ENCODE measurements around the gene FKTN.
"Not testable (repeated sequence)": the region's sequence is repeated elsewhere in the genome, so short reads cannot be mapped to it uniquely, and the experiment has no call there.

FKTN gene

DNA sequence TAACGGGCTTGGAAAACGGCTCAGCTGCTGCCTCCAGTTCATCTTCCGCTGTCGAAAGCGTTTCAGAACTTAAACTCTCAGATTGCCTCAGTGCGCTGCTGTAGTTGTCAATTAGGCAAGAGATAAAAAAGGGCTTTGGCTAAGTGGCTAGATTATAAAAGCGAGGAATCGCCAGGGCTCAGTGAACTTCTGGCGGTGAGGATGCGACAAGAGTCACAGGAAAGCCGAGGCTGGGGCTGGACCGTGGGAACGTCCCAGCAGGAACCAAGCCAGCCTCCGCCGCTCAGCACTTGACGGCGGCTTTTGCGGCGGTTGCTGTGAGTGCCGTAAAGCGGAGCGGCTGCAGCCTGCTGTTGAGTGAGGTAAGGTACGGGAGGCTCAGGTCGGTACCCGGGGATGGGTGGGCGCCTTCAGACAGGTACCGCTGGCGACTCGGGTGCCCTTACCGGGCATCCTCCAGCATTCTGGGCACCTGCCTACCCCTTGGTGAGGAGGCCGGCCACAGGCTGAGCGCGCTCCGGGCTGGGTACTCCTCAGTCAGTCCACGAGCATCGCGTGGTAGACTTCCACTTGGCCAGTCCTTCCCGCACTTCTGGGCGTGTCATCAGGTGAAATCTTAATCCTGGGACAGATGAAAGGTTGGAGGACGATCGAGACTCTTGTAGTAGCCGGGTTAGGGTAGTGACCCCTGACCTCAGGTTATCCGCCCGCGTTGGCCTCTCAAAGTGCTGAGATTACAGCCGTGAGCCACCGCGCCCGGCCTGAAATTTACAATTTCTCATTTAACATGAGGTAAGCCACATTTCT lies at the start of gene FKTN:
Gene FKTN, plus strand, starts transcription at position 328 of the 807 bp plus-strand sequence. CDS start 16,902 bp downstream, outside the sequence.
- peak; percentile 83 for DNase-seq (ENCODE audit: low spot score)

- DNase-seq (ENCODE audit: low spot score): no peak
Observed at GRCh38 chr9:105508530-105508929, 49.4 kb upstream of the FKTN start.

- no peak for DNase-seq (ENCODE audit: low spot score)
Observed at GRCh38 chr9:105510024-105510423, 47.9 kb upstream of the FKTN start.

GRCh38 chr9:105511446-105511845 lies 46.5 kb upstream of the FKTN start:
- DNase-seq (ENCODE audit: low spot score): no peak

DNA sequence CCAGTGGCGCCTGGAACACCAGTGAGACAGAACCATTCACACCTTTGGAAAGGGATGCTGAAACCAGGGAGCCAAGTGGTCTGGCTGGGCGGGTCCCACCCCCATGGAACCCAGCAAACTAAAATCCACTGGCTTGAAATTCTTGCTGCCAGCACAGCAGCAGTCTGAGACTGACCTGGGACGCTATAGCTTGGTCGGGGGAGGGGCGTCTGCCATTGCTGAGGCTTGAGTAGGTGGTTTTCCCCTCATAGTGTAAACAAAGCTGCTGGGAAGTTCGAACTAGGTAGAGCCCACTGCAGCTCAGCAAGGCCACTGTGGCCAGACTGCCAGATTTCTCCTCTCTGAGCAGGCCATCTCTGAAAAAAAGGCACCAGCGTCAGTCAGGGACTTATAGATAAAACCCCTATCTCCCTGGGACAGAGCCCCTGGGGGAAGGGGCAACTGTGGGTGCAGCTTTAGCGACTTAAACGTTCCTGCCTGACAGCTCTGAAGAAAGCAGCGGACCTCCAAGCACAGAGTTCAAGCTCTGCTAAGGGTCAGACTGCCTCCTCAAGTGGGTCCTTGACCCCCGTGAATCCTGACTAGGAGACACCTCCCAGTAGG lies 42.0 kb upstream of the FKTN start:
- DNase-seq (ENCODE audit: low spot score): no peak

GRCh38 chr9:105519710-105520369 lies 38.1 kb upstream of the FKTN start:
- not testable (repeated sequence) for DNase-seq (ENCODE audit: low spot score)

DNA sequence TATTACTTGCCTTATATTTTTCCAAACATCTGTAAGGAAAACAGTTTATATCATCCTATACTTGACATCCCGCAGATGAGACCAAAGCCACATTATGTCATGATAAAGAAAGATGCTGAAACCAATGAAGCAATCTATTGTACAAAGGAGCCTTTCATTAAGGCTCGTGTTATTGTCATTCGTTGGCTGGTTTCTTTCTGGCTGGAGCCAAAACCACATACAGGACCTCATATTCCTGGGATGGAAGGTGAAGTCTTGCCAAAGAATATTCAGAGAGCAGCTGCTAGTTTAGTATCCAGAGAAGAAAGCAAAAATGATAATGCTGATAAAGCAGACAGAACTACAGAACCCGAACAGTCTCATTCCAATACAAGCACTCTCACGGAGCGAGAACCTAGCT lies 36.9 kb upstream of the FKTN start:
- not testable (repeated sequence) for DNase-seq (ENCODE audit: low spot score)

- DNase-seq (ENCODE audit: low spot score): not testable (repeated sequence)
Observed at GRCh38 chr9:105522618-105523385, 35.1 kb upstream of the FKTN start.

DNA sequence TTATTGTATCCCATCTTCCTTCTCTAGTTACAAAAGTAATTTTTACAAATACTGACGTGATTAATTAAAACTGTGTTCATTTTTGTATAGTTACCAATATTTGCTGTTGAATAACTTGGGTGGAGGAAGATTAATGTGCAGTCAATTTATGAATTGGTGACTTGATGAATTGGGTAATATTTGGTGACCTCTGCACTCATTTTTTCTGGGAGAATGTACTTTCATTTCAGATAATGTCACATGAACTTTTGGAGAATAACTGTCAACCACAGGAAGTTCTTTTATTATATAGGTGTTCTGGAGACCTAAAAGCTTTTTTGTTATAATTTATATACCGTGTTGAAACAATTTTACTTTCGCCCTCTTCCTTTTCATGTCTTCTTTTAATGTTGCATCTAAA lies 26.4 kb upstream of the FKTN start:
- no peak for DNase-seq (ENCODE audit: low spot score)

DNA sequence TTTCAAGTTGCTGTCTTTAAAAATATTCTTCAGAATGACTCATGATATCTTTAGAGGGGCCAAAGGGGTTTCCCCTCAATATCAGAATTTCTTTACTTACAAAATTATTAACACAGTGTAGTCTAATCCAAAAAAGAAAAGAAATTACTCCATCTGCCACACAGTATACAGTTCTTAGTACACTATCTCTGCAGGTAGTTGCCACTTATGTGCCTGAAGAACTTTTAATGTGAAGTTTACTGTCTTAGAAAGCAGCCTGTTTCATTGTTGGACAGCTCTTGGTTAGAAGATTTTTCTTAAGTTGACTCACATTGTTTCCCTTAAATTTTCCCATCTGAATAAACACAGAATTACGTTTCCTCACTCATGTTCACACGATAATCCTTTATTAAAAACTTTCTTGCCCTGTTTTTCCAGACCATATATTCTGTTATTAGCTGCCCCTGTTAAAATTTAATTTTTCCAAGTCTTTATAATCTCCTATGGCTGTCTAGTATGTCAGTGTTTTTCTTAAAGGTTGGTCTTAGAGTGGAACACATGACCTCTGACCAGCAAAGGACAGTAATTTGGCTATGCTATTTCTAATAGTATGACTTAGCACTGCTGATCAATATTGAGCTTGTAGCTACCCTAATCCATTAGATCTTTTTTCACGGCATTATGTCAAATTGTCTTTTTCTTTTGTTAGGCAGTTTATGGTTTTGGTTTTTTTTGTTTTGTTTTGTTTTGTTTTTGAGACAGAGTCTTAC lies 21.8 kb upstream of the FKTN start:
- DNase-seq (ENCODE audit: low spot score): no peak

DNA sequence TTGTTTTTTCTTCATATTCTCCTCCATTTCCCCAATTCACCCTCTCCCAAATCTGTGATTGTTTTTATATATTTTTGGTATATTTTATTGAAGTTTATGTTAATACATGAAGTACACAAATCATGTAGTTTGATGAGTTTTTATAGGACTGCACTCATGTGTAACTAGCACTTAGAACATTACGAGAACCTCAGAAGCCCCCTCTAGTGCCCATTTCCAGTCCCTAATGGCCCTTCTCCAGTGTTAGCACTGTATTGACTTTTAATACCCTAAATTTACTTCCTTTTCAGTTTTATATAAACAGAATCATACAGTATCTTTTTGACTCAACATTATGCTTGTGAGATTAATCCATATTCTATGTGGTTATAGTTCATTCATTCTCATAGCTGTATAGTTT lies 18.5 kb upstream of the FKTN start:
- DNase-seq (ENCODE audit: low spot score): no peak

- DNase-seq (ENCODE audit: low spot score): no peak
Observed at GRCh38 chr9:105541838-105542237, 16.1 kb upstream of the FKTN start.

DNA sequence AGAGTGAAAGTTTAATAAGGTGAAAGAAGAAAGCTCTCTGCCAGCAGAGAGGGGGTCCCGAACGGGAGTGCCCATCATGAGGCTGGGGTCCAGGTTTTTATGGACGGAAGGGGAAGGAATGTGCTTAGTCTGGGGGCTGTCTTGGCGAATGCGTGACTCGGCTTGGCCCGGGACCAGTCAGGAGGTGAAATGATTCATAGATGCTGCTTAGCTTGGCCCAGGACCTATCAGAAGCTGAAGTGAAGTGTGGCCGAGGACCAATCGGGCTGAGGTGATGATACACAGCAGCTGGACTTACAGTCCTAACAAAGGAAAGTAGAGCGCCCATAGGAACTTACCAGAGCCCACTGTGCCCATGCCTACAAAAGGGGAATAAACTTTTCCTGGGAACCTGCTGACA lies 3.9 kb upstream of the FKTN start:
- no peak for DNase-seq (ENCODE audit: low spot score)

- no peak for DNase-seq (ENCODE audit: low spot score)
Observed at GRCh38 chr9:105572455-105572854, 14.5 kb downstream of the FKTN start.

- DNase-seq (ENCODE audit: low spot score): not testable (repeated sequence)
Observed at GRCh38 chr9:105579952-105580351, 22.0 kb downstream of the FKTN start.

- DNase-seq (ENCODE audit: low spot score): not testable (repeated sequence)
Observed at GRCh38 chr9:105581550-105581949, 23.6 kb downstream of the FKTN start.

GRCh38 chr9:105593145-105593544 lies 35.2 kb downstream of the FKTN start:
- DNase-seq (ENCODE audit: low spot score): no peak

GRCh38 chr9:105608721-105609598 lies 51.0 kb downstream of the FKTN start:
- peak; percentile 48 for DNase-seq (ENCODE audit: low spot score)

- no peak for DNase-seq (ENCODE audit: low spot score)
Observed at GRCh38 chr9:105621001-105621400, 63.1 kb downstream of the FKTN start.

DNA sequence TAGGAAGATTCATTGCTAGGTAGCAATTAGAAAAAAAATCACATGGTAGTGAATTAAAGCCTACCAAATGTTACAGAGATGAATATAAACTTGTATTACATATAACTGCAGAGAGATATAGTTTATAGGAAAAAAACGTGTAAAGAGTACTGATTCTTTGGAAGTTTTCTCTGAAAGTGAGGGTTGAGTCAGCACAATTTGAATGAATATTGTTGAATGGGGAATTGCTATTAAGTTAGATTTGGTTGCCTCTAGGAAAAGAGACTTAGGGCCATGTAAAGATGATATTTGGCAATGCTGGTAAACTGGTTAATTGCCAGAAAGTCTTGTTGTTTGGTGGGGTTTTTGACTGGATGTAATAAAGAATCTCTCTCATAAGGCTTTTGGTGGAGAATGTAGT lies 67.2 kb downstream of the FKTN start:
- no peak for DNase-seq (ENCODE audit: low spot score)

- no peak for DNase-seq (ENCODE audit: low spot score)
Observed at GRCh38 chr9:105632807-105633206, 74.9 kb downstream of the FKTN start.

Measured in CD4-positive, alpha-beta T cell treated with Interleukin-15 for 4 hours (primary cell).